ENCODE measurements around the gene PSMB4. TPM values are rescaled to one million over a fixed set of nuclear protein-coding genes. Genes with fewer than 3 reads are reported as not detected.

The PSMB4 gene
- total RNA-seq: 209 and 222 TPM in 2 replicates

GRCh38 chr1:151399324-151400171 is at the start of gene PSMB4:
Gene PSMB4 (plus strand): TSS chr1:151399573. CDS start chr1:151399588, 15 bp downstream.

GRCh38 chr1:151372058-151372934 is 27.1 kb upstream of the PSMB4 start, which contains the start of gene SELENBP1:
Gene SELENBP1 (minus strand): TSS chr1:151372705. CDS start chr1:151372641, 64 bp downstream.

Other genes starting within 250 kb of the PSMB4 start
- gene TNFAIP8L2, start 242.9 kb upstream of the PSMB4 start, total RNA-seq: 0.19 TPM in 1 of 2 replicates, not detected in the other
- 6.7 and 11.6 TPM in 2 replicates for gene LYSMD1, start 233.7 kb upstream of the PSMB4 start, total RNA-seq
- gene SCNM1, start 233.4 kb upstream of the PSMB4 start, total RNA-seq: 21.6 and 25.7 TPM in 2 replicates
- gene TMOD4, start 223.6 kb upstream of the PSMB4 start, total RNA-seq: 1.1 TPM in 1 of 2 replicates, not detected in the other
- 16.0 and 21.8 TPM in 2 replicates for gene VPS72, start 209.4 kb upstream of the PSMB4 start, total RNA-seq
- gene PIP5K1A, start 201.0 kb upstream of the PSMB4 start, total RNA-seq: 24.7 and 34.7 TPM in 2 replicates
- gene PSMD4, start 144.8 kb upstream of the PSMB4 start, total RNA-seq: 91.2 and 94.7 TPM in 2 replicates
- 15.2 and 19.9 TPM in 2 replicates for gene ZNF687, start 117.3 kb upstream of the PSMB4 start, total RNA-seq
- 47.9 and 66.8 TPM in 2 replicates for gene PI4KB, start 72.2 kb upstream of the PSMB4 start, total RNA-seq
- 16.1 and 23.9 TPM in 2 replicates for gene RFX5, start 52.3 kb upstream of the PSMB4 start, total RNA-seq
- 102 and 106 TPM in 2 replicates for gene SELENBP1, start 26.9 kb upstream of the PSMB4 start, total RNA-seq
- gene POGZ, start 59.9 kb downstream of the PSMB4 start, total RNA-seq: 21.2 and 22.7 TPM in 2 replicates
- not detected in 2 replicates for gene CGN, start 111.8 kb downstream of the PSMB4 start, total RNA-seq
- gene TUFT1, start 140.7 kb downstream of the PSMB4 start, total RNA-seq: 1.1 and 2.5 TPM in 2 replicates
- gene SNX27, start 212.5 kb downstream of the PSMB4 start, total RNA-seq: 16.5 and 20.3 TPM in 2 replicates